Endothelial cell of umbilical vein (primary cell): Measurements from ENCODE around the gene GRM4.

Source experiments
- JUN ChIP-seq: IDR thresholded peaks from 2 replicates; pipeline ENCODE4 v1.6.1; 2011; ENCODE audit warnings: borderline replicate concordance, low read depth; ENCODE audit not compliant: insufficient read length, insufficient read depth
- POLR2A ChIP-seq: IDR thresholded peaks from 2 replicates; pipeline ENCODE4 v1.6.1; 2012; ENCODE audit warnings: low read depth, mild to moderate bottlenecking, control low read depth, low read length
- POLR2AphosphoS5 ChIP-seq: IDR thresholded peaks from 2 replicates; pipeline ENCODE4 v1.6.1; 2012; ENCODE audit warnings: low read depth, mild to moderate bottlenecking, control low read depth, low read length, moderate library complexity; ENCODE audit not compliant: insufficient read depth
- TF ChIP-seq, protein P1 (sequence below), 2 donors: IDR thresholded peaks; 1 replicate in 1 of 2; 2 replicates in 1 of 2; pipeline ENCODE4 v1.5.1; 2011; ENCODE audit warnings: low read length in 2 of 2, mild to moderate bottlenecking in 2 of 2, moderate library complexity in 2 of 2, control low read depth in 1 of 2, inconsistent platforms in 1 of 2, low read depth in 1 of 2; ENCODE audit not compliant: insufficient read depth in 1 of 2; ENCODE audit errors: extremely low read depth in 1 of 2
- TF ChIP-seq, protein P2 (sequence below): IDR thresholded peaks from 2 replicates; pipeline ENCODE4 v1.6.1; 2011; ENCODE audit not compliant: insufficient read depth, insufficient read length

DNA sequence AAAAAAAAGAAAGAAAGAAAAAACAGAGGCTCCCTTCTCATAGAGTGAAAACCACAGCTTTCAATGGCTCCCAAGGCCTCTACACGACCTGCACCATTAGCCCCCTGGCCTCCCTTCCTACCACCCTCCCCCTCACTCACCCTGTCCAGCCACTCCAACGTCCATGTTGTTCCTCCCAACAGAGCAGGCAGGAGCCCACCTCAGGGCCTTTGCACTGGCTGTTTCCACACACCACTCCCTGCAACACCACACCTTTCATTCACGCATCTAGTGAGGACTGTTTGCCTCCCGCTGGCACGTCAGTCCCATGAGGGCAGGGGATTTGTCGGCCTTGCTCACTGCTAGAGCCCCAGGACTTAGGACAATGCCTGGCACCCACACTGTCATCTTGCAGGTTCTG lies 39.5 kb downstream of the GRM4 start:
- TF ChIP-seq POLR2A = no peak
- TF ChIP-seq, protein P1, sequence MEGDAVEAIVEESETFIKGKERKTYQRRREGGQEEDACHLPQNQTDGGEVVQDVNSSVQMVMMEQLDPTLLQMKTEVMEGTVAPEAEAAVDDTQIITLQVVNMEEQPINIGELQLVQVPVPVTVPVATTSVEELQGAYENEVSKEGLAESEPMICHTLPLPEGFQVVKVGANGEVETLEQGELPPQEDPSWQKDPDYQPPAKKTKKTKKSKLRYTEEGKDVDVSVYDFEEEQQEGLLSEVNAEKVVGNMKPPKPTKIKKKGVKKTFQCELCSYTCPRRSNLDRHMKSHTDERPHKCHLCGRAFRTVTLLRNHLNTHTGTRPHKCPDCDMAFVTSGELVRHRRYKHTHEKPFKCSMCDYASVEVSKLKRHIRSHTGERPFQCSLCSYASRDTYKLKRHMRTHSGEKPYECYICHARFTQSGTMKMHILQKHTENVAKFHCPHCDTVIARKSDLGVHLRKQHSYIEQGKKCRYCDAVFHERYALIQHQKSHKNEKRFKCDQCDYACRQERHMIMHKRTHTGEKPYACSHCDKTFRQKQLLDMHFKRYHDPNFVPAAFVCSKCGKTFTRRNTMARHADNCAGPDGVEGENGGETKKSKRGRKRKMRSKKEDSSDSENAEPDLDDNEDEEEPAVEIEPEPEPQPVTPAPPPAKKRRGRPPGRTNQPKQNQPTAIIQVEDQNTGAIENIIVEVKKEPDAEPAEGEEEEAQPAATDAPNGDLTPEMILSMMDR (IDR thresholded peaks at IDR 0.05; ENCODE audit: extremely low read depth in 1 of 2, insufficient read depth in 1 of 2, low read depth in 1 of 2, low read length in 2 of 2) = no peak
- TF ChIP-seq, protein P2, sequence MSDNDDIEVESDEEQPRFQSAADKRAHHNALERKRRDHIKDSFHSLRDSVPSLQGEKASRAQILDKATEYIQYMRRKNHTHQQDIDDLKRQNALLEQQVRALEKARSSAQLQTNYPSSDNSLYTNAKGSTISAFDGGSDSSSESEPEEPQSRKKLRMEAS = no peak
- no peak for TF ChIP-seq JUN
- no peak for TF ChIP-seq POLR2AphosphoS5
